Esophagus squamous epithelium (tissue), 5 donors: ENCODE results near the gene JUNB. TPM values are rescaled to one million over a fixed set of nuclear protein-coding genes. Genes with fewer than 3 reads are reported as not detected.

Experiments
- DNase-seq: peaks from one replicate; lab custom pipeline; 2025; lab: John Stamatoyannopoulos, UW
- H3K27ac ChIP-seq, 4 donors: fragments of 200-600 bp; sonication (generic); one replicate each; pipeline ENCODE4 v1.5.1; 2016 to 2019; ENCODE audit warnings: mild to moderate bottlenecking in 1 of 4
- H3K27me3 ChIP-seq, 4 donors: fragments of 200-600 bp; sonication (generic); 1 replicate in 3 of 4; 2 replicates in 1 of 4; pipeline versions ENCODE4 v1.5.1 to v1.6.0; 2017 to 2021; ENCODE audit warnings: antibody characterized with exemption in 1 of 4
- H3K36me3 ChIP-seq, 3 donors: fragments of 200-600 bp; sonication (generic); one replicate each; pipeline ENCODE4 v1.5.1; 2016 to 2019
- H3K4me1 ChIP-seq, 3 donors: fragments of 200-600 bp; sonication (generic); one replicate each; pipeline ENCODE4 v1.5.1; 2017 to 2019
- H3K4me3 ChIP-seq, 4 donors: fragments of 200-600 bp; sonication (generic); 1 replicate in 3 of 4; 2 replicates in 1 of 4; pipeline ENCODE4 v1.5.1; 2016 to 2019; ENCODE audit warnings: mild to moderate bottlenecking in 2 of 4, moderate library complexity in 1 of 4
- H3K9me3 ChIP-seq, 3 donors: fragments of 200-600 bp; sonication (generic); one replicate each; pipeline ENCODE4 v1.5.1; 2016 to 2019
- POLR2A ChIP-seq, 4 donors: fragments of 450-650 bp; IDR thresholded peaks; one replicate each; pipeline ENCODE4 v1.6.1; 2017; ENCODE audit warnings: antibody characterized with exemption in 4 of 4, mild to moderate bottlenecking in 4 of 4, moderate library complexity in 3 of 4
- WGBS, 2 donors: methylation state at CpG; one replicate each; pipeline ENCODE4 v1.1.5; 2018; 5-methylcytosine and 5-hydroxymethylcytosine counted together
- intact Hi-C: fragments of 100-400 bp; cut with DNase I; formaldehyde crosslinking; loops from one replicate; pipeline ENCODE4 v1.15.0; 2022
- small RNA-seq, 4 donors: library from RNA; depleted of rRNA; stranded (forward); fragments of <200 nt; gene quantifications; one replicate each; pipeline ENCODE3, GENCODE V24; 2016
- total RNA-seq, 4 donors: library from RNA; depleted of rRNA; stranded (reverse); fragments of >200 nt; gene quantifications; one replicate each; pipeline ENCODE4 v1.1.0, GENCODE V29; 2016
- TF ChIP-seq, protein P1 (sequence below), 6 experiments: fragments of 450-650 bp in 4 of 6; fragments of 200-600 bp in 2 of 6; sonication (generic) in 2 of 6; IDR thresholded peaks; one replicate each; pipeline ENCODE4 v1.5.1; 2016 to 2019; ENCODE audit warnings: antibody characterized with exemption in 6 of 6, mild to moderate bottlenecking in 4 of 6, moderate library complexity in 4 of 6
- donor health status: DM: yes; HTN: yes; CAD: no.

JUNB gene
- total RNA-seq, 4 donors from 2014 or later: 260 to 945 (median 388) TPM

DNA sequence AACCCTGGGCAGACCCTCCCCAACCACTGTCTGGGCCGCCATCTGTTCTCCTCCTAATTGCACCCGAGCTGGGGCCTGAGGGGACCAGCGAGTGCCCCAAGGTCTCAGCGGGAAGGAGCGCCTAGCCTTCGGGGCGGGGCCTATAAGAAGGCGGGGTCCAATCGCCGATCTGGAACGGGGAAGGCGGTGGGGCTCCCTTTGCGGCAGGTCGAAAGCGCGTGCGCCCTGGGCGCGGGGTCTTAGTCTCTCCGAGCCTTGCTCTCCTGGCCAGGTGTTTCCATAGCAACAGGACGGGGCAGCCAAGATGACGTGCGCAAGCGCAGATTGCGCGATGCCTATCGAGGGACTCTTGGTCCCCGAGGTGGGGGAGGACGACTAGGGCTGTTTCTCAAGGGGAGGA, 49.8 kb downstream of the JUNB start:
- no peak for DNase-seq
- Histone ChIP-seq H3K36me3 (no peaks in the 10 kb centered on the region), H3K9me3 (no peaks in the 10 kb centered on the region), H3K27me3 (peaks cover 0 to 100% (median 18%) of the 10 kb centered on the region in 4 donors), H3K4me3 (peak overlapping the region in 3 of 4 donors; percentile 9 to 44 (median 14)), H3K4me1 (peaks cover 12 to 33% (median 12%) of the 10 kb centered on the region in 3 donors), H3K27ac (no peak overlapping the region)
- TF ChIP-seq POLR2A (IDR thresholded peaks at IDR 0.05): no peak
- TF ChIP-seq, protein P1, sequence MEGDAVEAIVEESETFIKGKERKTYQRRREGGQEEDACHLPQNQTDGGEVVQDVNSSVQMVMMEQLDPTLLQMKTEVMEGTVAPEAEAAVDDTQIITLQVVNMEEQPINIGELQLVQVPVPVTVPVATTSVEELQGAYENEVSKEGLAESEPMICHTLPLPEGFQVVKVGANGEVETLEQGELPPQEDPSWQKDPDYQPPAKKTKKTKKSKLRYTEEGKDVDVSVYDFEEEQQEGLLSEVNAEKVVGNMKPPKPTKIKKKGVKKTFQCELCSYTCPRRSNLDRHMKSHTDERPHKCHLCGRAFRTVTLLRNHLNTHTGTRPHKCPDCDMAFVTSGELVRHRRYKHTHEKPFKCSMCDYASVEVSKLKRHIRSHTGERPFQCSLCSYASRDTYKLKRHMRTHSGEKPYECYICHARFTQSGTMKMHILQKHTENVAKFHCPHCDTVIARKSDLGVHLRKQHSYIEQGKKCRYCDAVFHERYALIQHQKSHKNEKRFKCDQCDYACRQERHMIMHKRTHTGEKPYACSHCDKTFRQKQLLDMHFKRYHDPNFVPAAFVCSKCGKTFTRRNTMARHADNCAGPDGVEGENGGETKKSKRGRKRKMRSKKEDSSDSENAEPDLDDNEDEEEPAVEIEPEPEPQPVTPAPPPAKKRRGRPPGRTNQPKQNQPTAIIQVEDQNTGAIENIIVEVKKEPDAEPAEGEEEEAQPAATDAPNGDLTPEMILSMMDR (IDR thresholded peaks at IDR 0.05): no peak
- WGBS, 2 donors: 6 to 13% methylated on average over 4 to 6 of the region's 29 CpGs
- intact Hi-C loops: loop anchor here (5.0 kb wide), 1 partner anchor 69 kb away; no protein-coding TSS in a partner anchor

DNA sequence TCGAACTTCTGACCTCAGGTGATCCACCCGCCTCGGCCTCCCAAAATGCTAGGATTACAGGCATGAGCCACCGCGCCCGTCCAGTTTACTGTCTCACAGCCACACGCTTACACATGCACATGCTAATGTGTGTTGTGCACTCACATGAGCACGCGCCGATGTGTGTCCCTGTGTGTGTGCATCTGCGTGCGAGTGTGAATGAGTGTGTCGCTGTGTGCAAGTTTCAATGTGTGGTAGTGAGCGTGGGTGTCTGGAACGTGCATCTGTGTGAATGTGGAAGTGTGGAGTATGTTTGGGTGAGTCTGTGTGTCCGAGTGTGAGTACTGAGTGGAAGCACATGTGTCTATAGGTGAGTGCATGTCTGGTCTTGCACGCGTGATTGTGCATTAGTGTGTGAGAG, 51.2 kb downstream of the JUNB start:
- no peak for DNase-seq
- intact Hi-C loops: loop anchor here (5.0 kb wide), 1 partner anchor 70 kb away; no protein-coding TSS in a partner anchor
- Histone ChIP-seq H3K36me3 (no peaks in the 10 kb centered on the region), H3K27ac (no peak overlapping the region), H3K9me3 (no peaks in the 10 kb centered on the region), H3K4me3 (no peak overlapping the region), H3K27me3 (peaks cover 0 to 97% (median 19%) of the 10 kb centered on the region in 4 donors), H3K4me1 (peaks cover 12 to 35% (median 17%) of the 10 kb centered on the region in 3 donors)
- WGBS, 2 donors: 79 to 81% methylated on average over 13 to 18 of the region's 18 CpGs
- TF ChIP-seq POLR2A (IDR thresholded peaks at IDR 0.05): no peak
- TF ChIP-seq, protein P1 (IDR thresholded peaks at IDR 0.05): no peak

Small RNA genes within 50 kb of the gene (small RNA-seq; reads per million reads assigned to genes)
- 0 to 0.45 (median 0.20) reads per million in 4 donors for gene MIR5684

Other genes with a start within 250 kb of the JUNB start
- gene ZNF564, start 240.0 kb upstream of the JUNB start, total RNA-seq: 1 to 10 TPM; 1.6 to 9.3 (median 4.8) TPM
- gene ZNF490, start 180.7 kb upstream of the JUNB start, total RNA-seq: 1 to 10 TPM; 2.5 to 6.7 (median 4.2) TPM
- gene ZNF791, start 180.6 kb upstream of the JUNB start, total RNA-seq: 10 to 100 TPM in 3 of 4 donors, 1 to 10 TPM in 1; 8.6 to 19.5 (median 13.0) TPM
- 10 to 100 TPM; 25.5 to 55.5 (median 39.4) TPM for gene MAN2B1, start 124.7 kb upstream of the JUNB start, total RNA-seq
- 10 to 100 TPM in 1 of 4 donors, 1 to 10 TPM in 3; 4.0 to 16.7 (median 5.8) TPM for gene WDR83, start 124.7 kb upstream of the JUNB start, total RNA-seq
- gene DHPS, start 109.6 kb upstream of the JUNB start, total RNA-seq: 10 to 100 TPM; 45.3 to 93.5 (median 51.5) TPM
- not detected for gene GNG14, start 103.5 kb upstream of the JUNB start, total RNA-seq
- 10 to 100 TPM in 3 of 4 donors, 1 to 10 TPM in 1; 9.6 to 13.4 (median 11.9) TPM for gene FBXW9, start 94.9 kb upstream of the JUNB start, total RNA-seq
- 10 to 100 TPM; 25.5 to 57.8 (median 43.5) TPM for gene TNPO2, start 67.6 kb upstream of the JUNB start, total RNA-seq
- gene TRIR, start 56.8 kb upstream of the JUNB start, total RNA-seq: 100 to 1,000 TPM; 258 to 302 (median 280) TPM
- 10 to 100 TPM; 36.8 to 69.9 (median 51.2) TPM for gene GET3, start 54.0 kb upstream of the JUNB start, total RNA-seq
- gene BEST2, start 39.7 kb upstream of the JUNB start, total RNA-seq: 1 to 10 TPM in 1 of 4 donors, under 1 TPM in 1, not detected in 2; 0.27 to 1.3 TPM
- gene HOOK2, start 15.9 kb upstream of the JUNB start, total RNA-seq: 10 to 100 TPM; 41.4 to 76.5 (median 61.6) TPM
- 100 to 1,000 TPM; 211 to 436 (median 345) TPM for gene PRDX2, start 10.3 kb downstream of the JUNB start, total RNA-seq
- not detected for gene THSD8, start 10.6 kb downstream of the JUNB start, total RNA-seq
- gene RNASEH2A, start 15.1 kb downstream of the JUNB start, total RNA-seq: 10 to 100 TPM in 3 of 4 donors, 1 to 10 TPM in 1; 7.1 to 19.2 (median 14.9) TPM
- gene RTBDN, start 43.1 kb downstream of the JUNB start, total RNA-seq: not detected
- gene MAST1, start 47.0 kb downstream of the JUNB start, total RNA-seq: under 1 TPM in 1 of 4 donors, not detected in 3; 0.42 TPM
- gene DNASE2, start 90.0 kb downstream of the JUNB start, total RNA-seq: 10 to 100 TPM; 12.3 to 27.9 (median 20.4) TPM
- not detected for gene KLF1, start 95.7 kb downstream of the JUNB start, total RNA-seq
- gene GCDH, start 99.7 kb downstream of the JUNB start, total RNA-seq: 10 to 100 TPM; 20.9 to 44.1 (median 34.9) TPM
- 1 to 10 TPM in 1 of 4 donors, not detected in 3; 2.2 TPM for gene SYCE2, start 127.8 kb downstream of the JUNB start, total RNA-seq
- gene FARSA, start 142.2 kb downstream of the JUNB start, total RNA-seq: 10 to 100 TPM; 47.7 to 53.8 (median 51.0) TPM
- gene CALR, start 147.1 kb downstream of the JUNB start, total RNA-seq: 100 to 1,000 TPM; 262 to 577 (median 513) TPM
- 10 to 100 TPM; 67.7 to 87.4 (median 82.4) TPM for gene RAD23A, start 154.4 kb downstream of the JUNB start, total RNA-seq
- gene GADD45GIP1, start 165.7 kb downstream of the JUNB start, total RNA-seq: 10 to 100 TPM; 34.4 to 59.7 (median 44.9) TPM
- gene DAND5, start 178.1 kb downstream of the JUNB start, total RNA-seq: not detected
- 10 to 100 TPM; 32.3 to 81.2 (median 51.6) TPM for gene NFIX, start 204.0 kb downstream of the JUNB start, total RNA-seq